22Rv1 (cell line): ENCODE results near the gene HAND1.

ENCODE experiments used
- CTCF ChIP-seq: fragments of 450-650 bp; IDR thresholded peaks from 2 replicates; pipeline ENCODE4 v1.5.1; 2017; ENCODE audit warnings: mild to moderate bottlenecking
- ZFX ChIP-seq: fragments of 450-650 bp; IDR thresholded peaks from 2 replicates; pipeline ENCODE4 v1.6.1; 2017; ENCODE audit warnings: antibody characterized with exemption, borderline replicate concordance

GRCh38 chr5:154481584-154482381 lies 3.8 kb upstream of the HAND1 start:
- TF ChIP-seq CTCF (no peak), ZFX (no peak)
